IMR-90 (cell line): Measurements from ENCODE around the gene IGF2R. TPM values are rescaled to one million over a fixed set of nuclear protein-coding genes. Genes with fewer than 3 reads are reported as not detected.

Experiments used
- ATAC-seq: fragments of 200-7000 bp; cut with Tn5 transposase; 2 replicates; pipeline ENCODE4 v1.9.1; 2020; ENCODE audit warnings: low read depth, mild to moderate bottlenecking, moderate library complexity
- BruUV-seq: library from RNA; stranded (reverse); fragments of 400-500 nt; replicated peaks from 2 replicates; lab custom pipeline; 2021; lab: Mats Ljungman, UMichigan
- CTCF ChIA-PET: fragments of 300-600 bp; formaldehyde crosslinking; extraction: SDS; loops from one replicate; lab custom pipeline; 2021; ENCODE audit warnings: antibody characterized with exemption; lab: Yijun Ruan, JAX
- POLR2A ChIA-PET: fragments of 300-600 bp; sonication (Branson Sonifier 250); formaldehyde crosslinking; loops from one replicate; lab custom pipeline; 2022; ENCODE audit warnings: antibody characterized with exemption; ENCODE audit not compliant: unreplicated experiment; lab: Charles Lee
- DNase-seq: peaks from one replicate; pipeline ENCODE4 v3.0.0; 2013
- H2AFZ ChIP-seq: replicated peaks from 2 replicates; pipeline ENCODE3; 2013; ENCODE audit warnings: low read length, mild to moderate bottlenecking; ENCODE audit not compliant: poor library complexity
- H2AK5ac ChIP-seq: 2 replicates; pipeline ENCODE4 v1.6.1; 2013; ENCODE audit warnings: low read depth, low read length, inconsistent platforms
- H2AK9ac ChIP-seq: replicated peaks from 2 replicates; pipeline ENCODE3; 2013; ENCODE audit warnings: mild to moderate bottlenecking, low read depth, low read length, moderate library complexity; ENCODE audit not compliant: poor library complexity
- H2BK120ac ChIP-seq: 2 replicates; pipeline ENCODE4 v1.6.1; 2013; ENCODE audit warnings: low read depth, low read length, inconsistent platforms
- H2BK15ac ChIP-seq: 3 replicates; pipeline ENCODE4 v1.6.1; 2013; ENCODE audit warnings: low read depth, low read length, inconsistent platforms
- H2BK20ac ChIP-seq: 2 replicates; pipeline ENCODE4 v1.6.1; 2013; ENCODE audit warnings: low read depth, mild to moderate bottlenecking, inconsistent platforms, low read length, moderate library complexity
- H2BK5ac ChIP-seq: 2 replicates; pipeline ENCODE4 v1.6.1; 2013; ENCODE audit warnings: mild to moderate bottlenecking, low read depth, low read length, inconsistent platforms; ENCODE audit not compliant: poor library complexity, severe bottlenecking
- H3K14ac ChIP-seq: replicated peaks from 2 replicates; pipeline ENCODE4 v1.6.1; 2013; ENCODE audit warnings: low read depth, low read length, inconsistent platforms
- H3K18ac ChIP-seq: 2 replicates; pipeline ENCODE4 v1.6.1; 2013; ENCODE audit warnings: low read depth, low read length, control low read depth
- H3K23ac ChIP-seq: 2 replicates; pipeline ENCODE4 v1.6.1; 2013; ENCODE audit warnings: low read depth, low read length, inconsistent platforms
- H3K27ac ChIP-seq: 2 replicates; pipeline ENCODE4 v1.5.1; 2013; ENCODE audit warnings: mild to moderate bottlenecking, control low read depth, low read length; ENCODE audit not compliant: insufficient read depth
- H3K27me3 ChIP-seq: 2 replicates; pipeline ENCODE4 v1.6.1; 2013; ENCODE audit warnings: low read length; ENCODE audit not compliant: control insufficient read depth, insufficient read depth
- H3K36me3 ChIP-seq: 2 replicates; pipeline ENCODE4 v1.6.1; 2013; ENCODE audit warnings: low read length, mixed read lengths; ENCODE audit not compliant: control insufficient read depth, insufficient read depth
- H3K4ac ChIP-seq: 2 replicates; pipeline ENCODE4 v1.6.1; 2013; ENCODE audit warnings: low read depth, low read length, inconsistent platforms
- H3K4me1 ChIP-seq: 2 replicates; pipeline ENCODE4 v1.6.1; 2013; ENCODE audit warnings: low read length, mixed read lengths; ENCODE audit not compliant: control insufficient read depth, insufficient read depth
- H3K4me2 ChIP-seq: 2 replicates; pipeline ENCODE4 v1.6.1; 2013; ENCODE audit warnings: low read depth, mild to moderate bottlenecking, control low read depth, low read length, moderate library complexity
- H3K4me3 ChIP-seq: 2 replicates; pipeline ENCODE4 v1.5.1; 2013; ENCODE audit warnings: low read depth, mild to moderate bottlenecking, control low read depth, low read length, moderate library complexity; ENCODE audit not compliant: insufficient read depth
- H3K56ac ChIP-seq: 2 replicates; pipeline ENCODE4 v1.6.1; 2013; ENCODE audit warnings: low read length, inconsistent platforms; ENCODE audit not compliant: insufficient read depth; ENCODE audit errors: extremely low read depth
- H3K79me1 ChIP-seq, 2 experiments: 2 replicates each; pipeline ENCODE4 v1.6.1; 2013; ENCODE audit warnings: low read length in 2 of 2, inconsistent platforms in 1 of 2, low read depth in 1 of 2
- H3K9ac ChIP-seq: 2 replicates; pipeline ENCODE4 v1.6.1; 2013; ENCODE audit warnings: low read depth, low read length, control low read depth
- H3K9me1 ChIP-seq: 2 replicates; pipeline ENCODE4 v1.6.1; 2013; ENCODE audit warnings: low read length, inconsistent platforms; ENCODE audit not compliant: insufficient read depth
- H3K9me3 ChIP-seq: 2 replicates; pipeline ENCODE4 v1.6.1; 2013; ENCODE audit warnings: low read length; ENCODE audit not compliant: control insufficient read depth, insufficient read depth
- H4K20me1 ChIP-seq: 2 replicates; pipeline ENCODE4 v1.6.1; 2013; ENCODE audit warnings: low read length, inconsistent platforms; ENCODE audit not compliant: insufficient read depth
- H4K5ac ChIP-seq: 2 replicates; pipeline ENCODE4 v1.6.1; 2013; ENCODE audit warnings: mild to moderate bottlenecking, low read depth, low read length, control low read depth
- H4K8ac ChIP-seq, 2 experiments: 2 replicates each; pipeline ENCODE4 v1.6.1; 2013; ENCODE audit warnings: low read depth in 2 of 2, low read length in 2 of 2, control low read depth in 1 of 2, inconsistent platforms in 1 of 2
- H4K91ac ChIP-seq: 2 replicates; pipeline ENCODE4 v1.6.1; 2013; ENCODE audit warnings: low read depth, low read length, inconsistent platforms; ENCODE audit not compliant: insufficient read depth
- CTCF ChIP-seq: conservative IDR thresholded peaks from 2 replicates; pipeline ENCODE4 v1.5.1; 2012; ENCODE audit warnings: mild to moderate bottlenecking, low read depth, low read length, improper control_type of control experiment
- MAZ ChIP-seq: IDR thresholded peaks from 2 replicates; pipeline ENCODE4 v1.6.1; 2012; ENCODE audit warnings: low read depth, mild to moderate bottlenecking, low read length, improper control_type of control experiment, moderate library complexity, borderline replicate concordance
- RCOR1 ChIP-seq: IDR thresholded peaks from 2 replicates; pipeline ENCODE4 v1.6.1; 2012; ENCODE audit warnings: mild to moderate bottlenecking, low read length, improper control_type of control experiment; ENCODE audit not compliant: insufficient replicate concordance
- WGBS, 2 experiments: methylation state at CpG; one replicate each; pipeline versions ENCODE4 v1.1.5 to v1.1.7; 2013; ENCODE audit warnings: missing lambda C conversion rate in 2 of 2; ENCODE audit not compliant: insufficient read length in 1 of 2; ENCODE audit errors: extremely low coverage in 2 of 2; 5-methylcytosine and 5-hydroxymethylcytosine counted together
- dilution Hi-C: fragments of 300-500 bp; cut with HindIII; formaldehyde crosslinking; loops from one replicate; pipeline ENCODE4 v1.14.3; 2018; ENCODE audit warnings: low sequenced_read_pairs; ENCODE audit not compliant: unreplicated experiment
- in situ Hi-C: fragments of 300-500 bp; cut with MboI; formaldehyde crosslinking; loops from 3 replicates; pipeline ENCODE4 v1.14.3; 2019; ENCODE audit warnings: low sequenced_read_pairs, inconsistent platforms, mixed read lengths
- intact Hi-C: fragments of 100-400 bp; cut with micrococcal nuclease; formaldehyde crosslinking; loops from 2 replicates; pipeline ENCODE4 v1.10.0; 2022
- polyA plus RNA-seq, 3 experiments: library from polyadenylated mRNA; depleted of rRNA; stranded (reverse); fragments of >200 nt; gene quantifications; 2 replicates each; pipeline ENCODE4 v1.2.3, GENCODE V29; 2012; ENCODE audit warnings: low replicate concordance in 1 of 3
- total RNA-seq: library from RNA; depleted of rRNA; stranded (reverse); fragments of >200 nt; gene quantifications from 2 replicates; pipeline ENCODE4 v1.2.3, GENCODE V29; 2012
- TF ChIP-seq, protein P1 (sequence below): fragments of 150-350 bp; IDR thresholded peaks from 2 replicates; pipeline ENCODE4 v1.6.1; 2016; ENCODE audit warnings: low read depth, mild to moderate bottlenecking, low read length, moderate library complexity, borderline replicate concordance

The IGF2R gene
- total and polyA plus RNA-seq, 2 of the 4 experiments (the other 2 are of a cell fraction): 33.2 to 41.4 TPM

DNA sequence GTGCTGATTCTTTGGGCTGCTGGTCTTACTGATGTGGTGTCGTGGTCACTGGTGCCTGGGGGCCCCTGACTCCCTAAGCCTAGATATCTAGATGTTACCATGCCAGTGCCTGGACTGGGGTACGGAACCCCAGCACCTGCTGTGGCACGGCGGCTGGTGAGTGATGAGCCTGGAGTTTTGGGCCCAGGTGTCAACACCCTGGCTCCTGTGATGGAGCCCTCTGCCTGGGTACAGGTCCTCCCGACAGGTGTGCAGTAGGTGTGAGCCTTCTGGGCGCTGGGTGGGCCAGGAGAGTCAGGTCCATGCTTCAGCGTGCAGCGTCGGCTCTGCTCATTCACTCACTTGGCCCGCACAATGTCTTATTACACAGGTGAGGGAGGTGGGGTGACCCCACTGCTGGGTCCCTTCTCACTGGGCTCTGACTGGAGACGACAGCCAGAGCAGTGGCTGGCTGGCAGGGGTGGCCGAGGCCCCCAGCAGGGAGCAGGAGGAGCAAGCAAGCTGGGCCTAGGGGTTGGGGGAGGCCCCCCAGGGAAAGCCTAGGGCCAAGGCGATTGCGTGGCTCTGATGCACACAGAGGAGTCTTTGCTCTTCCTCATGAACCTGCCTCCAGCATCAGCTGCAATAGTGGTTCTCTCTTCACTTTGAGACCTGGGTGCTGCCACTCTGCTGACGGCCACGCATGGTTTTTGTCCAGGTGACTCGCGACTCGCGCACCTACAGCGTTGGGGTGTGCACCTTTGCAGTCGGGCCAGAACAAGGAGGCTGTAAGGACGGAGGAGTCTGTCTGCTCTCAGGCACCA is 110.2 kb downstream of the IGF2R start:
- Histone ChIP-seq H4K8ac (no peak overlapping the region), H3K36me3 (peaks cover 46% of the 10 kb centered on the region), H3K56ac (no peak overlapping the region), H3K4me3 (no peak overlapping the region), H3K27me3 (no peaks in the 10 kb centered on the region), H3K27ac (no peak overlapping the region), H3K79me1 (peaks cover 11 to 17% of the 10 kb centered on the region in 2 experiments), H2AK5ac (no peak overlapping the region), H2BK120ac (no peak overlapping the region), H2AFZ (peak overlapping the region; percentile 5), H3K4me1 (peaks cover 14% of the 10 kb centered on the region), H3K4ac (no peak overlapping the region), H3K14ac (no peak overlapping the region), H3K4me2 (no peak overlapping the region), H3K23ac (no peak overlapping the region), H2BK5ac (no peak overlapping the region), H3K9me1 (peaks cover 23% of the 10 kb centered on the region), H4K5ac (no peak overlapping the region), H3K18ac (no peak overlapping the region), H4K20me1 (no peaks in the 10 kb centered on the region; the same call in 1 of the 2 replicates), H2BK15ac (no peak overlapping the region), H2BK20ac (no peak overlapping the region), H3K9me3 (no peaks in the 10 kb centered on the region), H4K91ac (no peak overlapping the region), H3K9ac (no peak overlapping the region), H2AK9ac (no peak overlapping the region)
- dilution Hi-C loops (no loop called here), intact Hi-C loops (no loop called here), in situ Hi-C loops (no loop called here)
- 100% methylated on average over 10 of the region's 23 CpGs; no CpG with 5 or more reads in 1 of the 2 experiments for WGBS, 2 experiments
- ChIA-PET POLR2A (no interaction called here), CTCF (interaction anchor here (1.4 kb wide), 1 partner anchor 9 kb away, joined by 4 read pairs; no protein-coding TSS in a partner anchor)
- ATAC-seq: no peak
- no peak for TF ChIP-seq CTCF
- no peak for TF ChIP-seq RCOR1
- no peak for TF ChIP-seq MAZ
- TF ChIP-seq, protein P1, sequence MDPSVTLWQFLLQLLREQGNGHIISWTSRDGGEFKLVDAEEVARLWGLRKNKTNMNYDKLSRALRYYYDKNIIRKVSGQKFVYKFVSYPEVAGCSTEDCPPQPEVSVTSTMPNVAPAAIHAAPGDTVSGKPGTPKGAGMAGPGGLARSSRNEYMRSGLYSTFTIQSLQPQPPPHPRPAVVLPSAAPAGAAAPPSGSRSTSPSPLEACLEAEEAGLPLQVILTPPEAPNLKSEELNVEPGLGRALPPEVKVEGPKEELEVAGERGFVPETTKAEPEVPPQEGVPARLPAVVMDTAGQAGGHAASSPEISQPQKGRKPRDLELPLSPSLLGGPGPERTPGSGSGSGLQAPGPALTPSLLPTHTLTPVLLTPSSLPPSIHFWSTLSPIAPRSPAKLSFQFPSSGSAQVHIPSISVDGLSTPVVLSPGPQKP: no peak
- DNase-seq: no peak
- no TSS peak for BruUV-seq
